ENCODE data around the gene CNOT2.

The CNOT2 gene

GRCh38 chr12:70258605-70259403 lies 15.6 kb downstream of the CNOT2 start:
- intact Hi-C loops (cut with micrococcal nuclease), result loop anchor here (10.0 kb wide), 1 partner anchor 56 kb away; no protein-coding TSS in a partner anchor
- Mint-ChIP-seq H3K4me3 (no peak overlapping the region), H3K27ac (no peak overlapping the region), H3K4me1 (ENCODE audit: low read depth) (peaks cover 36% of the 10 kb centered on the region), H3K9me3 (peaks cover 9% of the 10 kb centered on the region), H3K27me3 (no peaks in the 10 kb centered on the region), H3K36me3 (ENCODE audit: low read depth) (peaks cover 20% of the 10 kb centered on the region)

- Mint-ChIP-seq H3K4me1 (ENCODE audit: low read depth) (peaks cover 41% of the 10 kb centered on the region), H3K27ac (no peak overlapping the region), H3K27me3 (no peaks in the 10 kb centered on the region), H3K9me3 (peaks cover 9% of the 10 kb centered on the region), H3K4me3 (no peak overlapping the region), H3K36me3 (ENCODE audit: low read depth) (peaks cover 20% of the 10 kb centered on the region)
- intact Hi-C loops (cut with micrococcal nuclease), result no loop called here
These were observed 17.4 kb downstream of the CNOT2 start for GRCh38 chr12:70260646-70261045.

- no peaks in the 10 kb centered on the region for H3K27me3 Mint-ChIP-seq
- peaks cover 9% of the 10 kb centered on the region for H3K9me3 Mint-ChIP-seq
- peaks cover 61% of the 10 kb centered on the region for H3K4me1 Mint-ChIP-seq (ENCODE audit: low read depth)
- H3K36me3 Mint-ChIP-seq (ENCODE audit: low read depth), result peaks cover 25% of the 10 kb centered on the region
- no peak overlapping the region for H3K27ac Mint-ChIP-seq
- intact Hi-C loops (cut with micrococcal nuclease), result no loop called here
- no peak overlapping the region for H3K4me3 Mint-ChIP-seq
These were observed 21.0 kb downstream of the CNOT2 start for GRCh38 chr12:70264067-70264867.

GRCh38 chr12:70265132-70265531 lies 21.9 kb downstream of the CNOT2 start:
- H3K4me3 Mint-ChIP-seq, result no peak overlapping the region

GRCh38 chr12:70267550-70267949 lies 24.3 kb downstream of the CNOT2 start:
- peaks cover 58% of the 10 kb centered on the region for H3K4me1 Mint-ChIP-seq (ENCODE audit: low read depth)

More at GRCh38 chr12:70265132-70265531, 21.9 kb downstream of the CNOT2 start:
- H3K27ac Mint-ChIP-seq, result no peak overlapping the region
- intact Hi-C loops (cut with micrococcal nuclease), result no loop called here
- peaks cover 25% of the 10 kb centered on the region for H3K36me3 Mint-ChIP-seq (ENCODE audit: low read depth)
- H3K9me3 Mint-ChIP-seq, result peaks cover 9% of the 10 kb centered on the region
- H3K4me1 Mint-ChIP-seq (ENCODE audit: low read depth), result peaks cover 61% of the 10 kb centered on the region
- no peaks in the 10 kb centered on the region for H3K27me3 Mint-ChIP-seq

GRCh38 chr12:70268972-70269371 lies 25.7 kb downstream of the CNOT2 start:
- intact Hi-C loops (cut with micrococcal nuclease), result no loop called here
- Mint-ChIP-seq H3K27ac (no peak overlapping the region), H3K36me3 (ENCODE audit: low read depth) (peaks cover 13% of the 10 kb centered on the region), H3K9me3 (no peaks in the 10 kb centered on the region), H3K4me1 (ENCODE audit: low read depth) (peaks cover 52% of the 10 kb centered on the region), H3K4me3 (no peak overlapping the region), H3K27me3 (no peaks in the 10 kb centered on the region)

More at GRCh38 chr12:70267550-70267949, 24.3 kb downstream of the CNOT2 start:
- no peak overlapping the region for H3K4me3 Mint-ChIP-seq
- H3K27ac Mint-ChIP-seq, result no peak overlapping the region
- intact Hi-C loops (cut with micrococcal nuclease), result no loop called here
- H3K36me3 Mint-ChIP-seq (ENCODE audit: low read depth), result peaks cover 14% of the 10 kb centered on the region
- peaks cover 4% of the 10 kb centered on the region for H3K9me3 Mint-ChIP-seq
- no peaks in the 10 kb centered on the region for H3K27me3 Mint-ChIP-seq

GRCh38 chr12:70270108-70270507 lies 26.9 kb downstream of the CNOT2 start:
- no peaks in the 10 kb centered on the region for H3K27me3 Mint-ChIP-seq
- H3K27ac Mint-ChIP-seq, result no peak overlapping the region
- no peak overlapping the region for H3K4me3 Mint-ChIP-seq
- peaks cover 46% of the 10 kb centered on the region for H3K4me1 Mint-ChIP-seq (ENCODE audit: low read depth)
- H3K9me3 Mint-ChIP-seq, result no peaks in the 10 kb centered on the region
- intact Hi-C loops (cut with micrococcal nuclease), result no loop called here
- H3K36me3 Mint-ChIP-seq (ENCODE audit: low read depth), result peaks cover 21% of the 10 kb centered on the region

GRCh38 chr12:70271025-70271424 lies 27.8 kb downstream of the CNOT2 start:
- intact Hi-C loops (cut with micrococcal nuclease), result no loop called here
- Mint-ChIP-seq H3K4me1 (ENCODE audit: low read depth) (peaks cover 46% of the 10 kb centered on the region), H3K4me3 (no peak overlapping the region), H3K27me3 (no peaks in the 10 kb centered on the region), H3K27ac (no peak overlapping the region), H3K36me3 (ENCODE audit: low read depth) (peaks cover 26% of the 10 kb centered on the region), H3K9me3 (no peaks in the 10 kb centered on the region)

GRCh38 chr12:70272510-70272909 lies 29.3 kb downstream of the CNOT2 start:
- H3K4me1 Mint-ChIP-seq (ENCODE audit: low read depth), result peaks cover 36% of the 10 kb centered on the region
- no peaks in the 10 kb centered on the region for H3K9me3 Mint-ChIP-seq
- intact Hi-C loops (cut with micrococcal nuclease), result no loop called here
- H3K4me3 Mint-ChIP-seq, result no peak overlapping the region
- H3K27me3 Mint-ChIP-seq, result no peaks in the 10 kb centered on the region
- H3K27ac Mint-ChIP-seq, result peak overlapping the region; percentile 18
- peaks cover 22% of the 10 kb centered on the region for H3K36me3 Mint-ChIP-seq (ENCODE audit: low read depth)

GRCh38 chr12:70275045-70275444 lies 31.8 kb downstream of the CNOT2 start:
- H3K27ac Mint-ChIP-seq, result no peak overlapping the region
- no peak overlapping the region for H3K4me3 Mint-ChIP-seq
- intact Hi-C loops (cut with micrococcal nuclease), result no loop called here

GRCh38 chr12:70277973-70278372 lies 34.7 kb downstream of the CNOT2 start:
- H3K4me1 Mint-ChIP-seq (ENCODE audit: low read depth), result peaks cover 10% of the 10 kb centered on the region
- H3K4me3 Mint-ChIP-seq, result no peak overlapping the region
- H3K27me3 Mint-ChIP-seq, result no peaks in the 10 kb centered on the region
- no peak overlapping the region for H3K27ac Mint-ChIP-seq
- H3K36me3 Mint-ChIP-seq (ENCODE audit: low read depth), result peaks cover 49% of the 10 kb centered on the region
- intact Hi-C loops (cut with micrococcal nuclease), result no loop called here
- no peaks in the 10 kb centered on the region for H3K9me3 Mint-ChIP-seq

More at GRCh38 chr12:70275045-70275444, 31.8 kb downstream of the CNOT2 start:
- Mint-ChIP-seq H3K9me3 (no peaks in the 10 kb centered on the region), H3K4me1 (ENCODE audit: low read depth) (peaks cover 21% of the 10 kb centered on the region), H3K36me3 (ENCODE audit: low read depth) (peaks cover 40% of the 10 kb centered on the region), H3K27me3 (no peaks in the 10 kb centered on the region)

GRCh38 chr12:70278945-70279344 lies 35.7 kb downstream of the CNOT2 start:
- no peak overlapping the region for H3K27ac Mint-ChIP-seq
- intact Hi-C loops (cut with micrococcal nuclease), result no loop called here
- H3K27me3 Mint-ChIP-seq, result no peaks in the 10 kb centered on the region
- H3K4me1 Mint-ChIP-seq (ENCODE audit: low read depth), result peaks cover 12% of the 10 kb centered on the region
- peaks cover 46% of the 10 kb centered on the region for H3K36me3 Mint-ChIP-seq (ENCODE audit: low read depth)
- H3K9me3 Mint-ChIP-seq, result no peaks in the 10 kb centered on the region
- no peak overlapping the region for H3K4me3 Mint-ChIP-seq

- H3K4me3 Mint-ChIP-seq, result no peak overlapping the region
- H3K36me3 Mint-ChIP-seq (ENCODE audit: low read depth), result peaks cover 49% of the 10 kb centered on the region
- intact Hi-C loops (cut with micrococcal nuclease), result no loop called here
- no peaks in the 10 kb centered on the region for H3K27me3 Mint-ChIP-seq
- no peaks in the 10 kb centered on the region for H3K9me3 Mint-ChIP-seq
- H3K27ac Mint-ChIP-seq, result no peak overlapping the region
- H3K4me1 Mint-ChIP-seq (ENCODE audit: low read depth), result peaks cover 5% of the 10 kb centered on the region
These were observed 40.0 kb downstream of the CNOT2 start for GRCh38 chr12:70283232-70283631.

- Mint-ChIP-seq H3K36me3 (ENCODE audit: low read depth) (peaks cover 57% of the 10 kb centered on the region), H3K4me3 (no peak overlapping the region), H3K27me3 (no peaks in the 10 kb centered on the region), H3K4me1 (ENCODE audit: low read depth) (peaks cover 26% of the 10 kb centered on the region), H3K9me3 (no peaks in the 10 kb centered on the region), H3K27ac (no peak overlapping the region)
- intact Hi-C loops (cut with micrococcal nuclease), result no loop called here
These were observed 45.6 kb downstream of the CNOT2 start for GRCh38 chr12:70288817-70289216.

Data from dendritic cell treated with granulocyte-macrophage colony-stimulating factor and Interleukin-4, amounts not matched to agents 40 ng/mL and 50 ng/mL, for 4 days (primary cell).